MM.1S (cell line): Measurements from ENCODE around the gene ATG4C.
"Not testable (repeated sequence)": the region's sequence is repeated elsewhere in the genome, so short reads cannot be mapped to it uniquely, and the experiment has no call there.

Source experiments
- DNase-seq: peaks from one replicate; pipeline ENCODE4 v3.0.0-alpha.2; 2015
- H2AFZ ChIP-seq: fragments of 300-600 bp; sonication (generic); 2 replicates; pipeline ENCODE4 v1.6.0; 2016; ENCODE audit warnings: antibody characterized with exemption, low read length
- H3F3A ChIP-seq: fragments of 300-600 bp; sonication (generic); 2 replicates; pipeline ENCODE4 v1.6.1; 2016; ENCODE audit warnings: mild to moderate bottlenecking, antibody characterized with exemption, low read length, moderate library complexity, mixed read lengths; ENCODE audit not compliant: insufficient read depth
- H3K27ac ChIP-seq: fragments of 300-600 bp; sonication (generic); 2 replicates; pipeline ENCODE4 v1.5.1; 2016; ENCODE audit warnings: mild to moderate bottlenecking, low read length
- H3K27me3 ChIP-seq: fragments of 300-600 bp; sonication (generic); replicated peaks from 2 replicates; pipeline ENCODE4 v1.6.0; 2016; ENCODE audit warnings: low read length; ENCODE audit not compliant: insufficient read depth
- H3K36me3 ChIP-seq: fragments of 300-600 bp; sonication (generic); replicated peaks from 2 replicates; pipeline ENCODE4 v1.6.1; 2016; ENCODE audit warnings: mild to moderate bottlenecking, low read length, mixed read lengths; ENCODE audit not compliant: insufficient read depth
- H3K4me1 ChIP-seq: fragments of 300-600 bp; sonication (generic); 2 replicates; pipeline ENCODE4 v1.6.1; 2016; ENCODE audit warnings: low read length, mixed read lengths
- H3K4me2 ChIP-seq: fragments of 300-600 bp; sonication (generic); 2 replicates; pipeline ENCODE4 v1.6.0; 2016; ENCODE audit warnings: low read depth, low read length
- H3K4me3 ChIP-seq: fragments of 300-600 bp; sonication (generic); 2 replicates; pipeline ENCODE4 v1.5.1; 2016; ENCODE audit warnings: low read length, mixed read lengths
- H3K79me2 ChIP-seq: fragments of 300-600 bp; sonication (generic); 2 replicates; pipeline ENCODE4 v1.6.1; 2016; ENCODE audit warnings: mixed run types, low read length, mixed read lengths
- H3K9ac ChIP-seq: fragments of 300-600 bp; sonication (generic); 2 replicates; pipeline ENCODE4 v1.6.1; 2016; ENCODE audit warnings: low read length, mixed read lengths
- H3K9me2 ChIP-seq: fragments of 300-600 bp; sonication (generic); replicated peaks from 2 replicates; pipeline ENCODE4 v1.6.1; 2016; ENCODE audit warnings: mild to moderate bottlenecking, low read length, mixed read lengths; ENCODE audit not compliant: insufficient read depth
- H3K9me3 ChIP-seq: fragments of 300-600 bp; sonication (generic); replicated peaks from 2 replicates; pipeline ENCODE4 v1.6.1; 2016; ENCODE audit warnings: mild to moderate bottlenecking, low read length, mixed read lengths; ENCODE audit not compliant: insufficient read depth
- H4K20me1 ChIP-seq: fragments of 300-600 bp; sonication (generic); 2 replicates; pipeline ENCODE4 v1.6.1; 2016; ENCODE audit warnings: mild to moderate bottlenecking, low read length, moderate library complexity, mixed read lengths; ENCODE audit not compliant: insufficient read depth
- EZH2 ChIP-seq: fragments of 300-600 bp; sonication (generic); optimal IDR thresholded peaks from 2 replicates; pipeline ENCODE3; 2017; ENCODE audit warnings: low read depth, mild to moderate bottlenecking, antibody characterized with exemption, low read length, mixed read lengths
- EZH2phosphoT487 ChIP-seq: fragments of 300-600 bp; sonication (generic); IDR thresholded peaks from 2 replicates; pipeline ENCODE4 v1.6.1; 2018; ENCODE audit warnings: antibody characterized with exemption, low read length
- TF ChIP-seq, protein P1 (sequence below): fragments of 300-600 bp; sonication (generic); IDR thresholded peaks from 2 replicates; pipeline ENCODE4 v1.5.1; 2016; ENCODE audit warnings: antibody characterized with exemption, low read length, mixed read lengths

The ATG4C gene

DNA sequence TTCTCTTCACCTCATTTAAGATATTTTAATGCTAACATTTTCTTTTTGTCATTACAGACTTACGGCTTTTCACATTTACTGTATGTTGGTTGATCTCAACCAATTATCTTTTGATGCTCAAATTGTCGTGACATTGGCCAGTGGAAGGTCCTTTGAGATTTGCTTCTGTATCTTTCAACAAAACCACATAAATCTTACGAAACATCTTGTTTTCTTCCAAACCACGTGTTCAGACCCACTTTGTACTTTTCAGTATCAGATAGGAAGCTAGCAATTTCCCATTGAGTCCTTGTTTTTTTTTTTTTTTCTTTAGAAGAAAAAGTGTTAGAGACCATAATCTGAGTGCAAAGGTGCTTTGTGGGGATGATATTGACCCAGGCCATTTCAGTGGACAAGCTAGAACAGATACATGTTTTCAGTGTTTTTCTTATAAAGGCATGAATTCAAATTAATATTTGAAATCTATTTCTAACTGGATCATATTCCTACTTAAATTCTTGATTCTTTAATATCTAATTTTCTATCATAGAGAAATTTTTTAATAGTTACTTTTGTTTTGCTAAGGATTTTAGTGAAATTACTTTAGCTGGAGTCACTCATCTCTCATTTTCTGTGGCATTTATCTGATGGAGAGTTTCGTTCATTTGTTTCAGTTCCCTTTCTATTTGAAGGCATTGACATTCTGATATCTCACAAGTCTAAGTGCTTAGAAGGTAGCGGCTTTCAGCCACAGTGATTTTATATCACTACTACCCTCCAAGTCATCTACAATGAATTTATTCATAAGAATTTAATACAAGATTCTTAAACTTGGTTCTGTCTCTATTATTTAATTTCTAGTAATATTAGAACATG is 26.7 kb downstream of the ATG4C start:
- Histone ChIP-seq H3K9me2 (no peaks in the 10 kb centered on the region), H3K27me3 (no peaks in the 10 kb centered on the region), H3K9me3 (no peaks in the 10 kb centered on the region), H3K79me2 (no peaks in the 10 kb centered on the region), H3K4me3 (peak overlapping the region; percentile 18; the same call in 1 of the 2 replicates), H3K36me3 (no peaks in the 10 kb centered on the region), H3K27ac (peak overlapping the region; percentile 64; the same call in 1 of the 2 replicates), H3K4me1 (peaks cover 17% of the 10 kb centered on the region), H4K20me1 (no peaks in the 10 kb centered on the region), H3K9ac (no peak overlapping the region), H2AFZ (no peak overlapping the region), H3F3A (peaks cover 19% of the 10 kb centered on the region), H3K4me2 (peak overlapping the region; percentile 64)
- TF ChIP-seq EZH2phosphoT487: no peak
- TF ChIP-seq, protein P1, sequence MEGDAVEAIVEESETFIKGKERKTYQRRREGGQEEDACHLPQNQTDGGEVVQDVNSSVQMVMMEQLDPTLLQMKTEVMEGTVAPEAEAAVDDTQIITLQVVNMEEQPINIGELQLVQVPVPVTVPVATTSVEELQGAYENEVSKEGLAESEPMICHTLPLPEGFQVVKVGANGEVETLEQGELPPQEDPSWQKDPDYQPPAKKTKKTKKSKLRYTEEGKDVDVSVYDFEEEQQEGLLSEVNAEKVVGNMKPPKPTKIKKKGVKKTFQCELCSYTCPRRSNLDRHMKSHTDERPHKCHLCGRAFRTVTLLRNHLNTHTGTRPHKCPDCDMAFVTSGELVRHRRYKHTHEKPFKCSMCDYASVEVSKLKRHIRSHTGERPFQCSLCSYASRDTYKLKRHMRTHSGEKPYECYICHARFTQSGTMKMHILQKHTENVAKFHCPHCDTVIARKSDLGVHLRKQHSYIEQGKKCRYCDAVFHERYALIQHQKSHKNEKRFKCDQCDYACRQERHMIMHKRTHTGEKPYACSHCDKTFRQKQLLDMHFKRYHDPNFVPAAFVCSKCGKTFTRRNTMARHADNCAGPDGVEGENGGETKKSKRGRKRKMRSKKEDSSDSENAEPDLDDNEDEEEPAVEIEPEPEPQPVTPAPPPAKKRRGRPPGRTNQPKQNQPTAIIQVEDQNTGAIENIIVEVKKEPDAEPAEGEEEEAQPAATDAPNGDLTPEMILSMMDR: no peak
- no peak for TF ChIP-seq EZH2
- DNase-seq: peak; percentile 67

DNA sequence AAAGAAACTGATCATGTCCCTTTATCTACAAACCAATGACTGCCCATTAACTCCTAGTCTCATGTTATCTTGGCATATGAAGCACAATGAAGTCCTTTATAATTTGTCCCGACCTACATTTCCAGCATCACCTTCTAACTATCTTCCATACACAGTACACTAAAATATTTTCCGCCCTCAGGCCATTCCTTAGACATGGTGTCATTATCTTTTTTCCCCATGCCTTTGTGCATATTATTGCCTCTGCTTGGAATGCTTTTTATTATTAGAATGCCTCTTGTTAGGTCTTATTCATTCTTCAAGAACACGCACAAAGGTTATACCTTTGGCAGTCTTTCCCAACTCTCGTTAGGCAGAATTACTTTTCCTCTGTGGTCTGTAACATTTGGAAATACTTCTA is 39.6 kb downstream of the ATG4C start:
- Histone ChIP-seq H3K4me2 (no peak overlapping the region), H3K4me3 (no peak overlapping the region), H4K20me1 (no peaks in the 10 kb centered on the region), H3K27me3 (no peaks in the 10 kb centered on the region), H3K79me2 (no peaks in the 10 kb centered on the region), H3K4me1 (no peaks in the 10 kb centered on the region), H3F3A (no peaks in the 10 kb centered on the region), H3K9me3 (no peaks in the 10 kb centered on the region), H3K36me3 (no peaks in the 10 kb centered on the region), H3K9me2 (no peaks in the 10 kb centered on the region), H2AFZ (no peak overlapping the region), H3K27ac (no peak overlapping the region), H3K9ac (no peak overlapping the region)
- DNase-seq: no peak
- TF ChIP-seq, protein P1: no peak
- TF ChIP-seq EZH2: no peak
- TF ChIP-seq EZH2phosphoT487: no peak

DNA sequence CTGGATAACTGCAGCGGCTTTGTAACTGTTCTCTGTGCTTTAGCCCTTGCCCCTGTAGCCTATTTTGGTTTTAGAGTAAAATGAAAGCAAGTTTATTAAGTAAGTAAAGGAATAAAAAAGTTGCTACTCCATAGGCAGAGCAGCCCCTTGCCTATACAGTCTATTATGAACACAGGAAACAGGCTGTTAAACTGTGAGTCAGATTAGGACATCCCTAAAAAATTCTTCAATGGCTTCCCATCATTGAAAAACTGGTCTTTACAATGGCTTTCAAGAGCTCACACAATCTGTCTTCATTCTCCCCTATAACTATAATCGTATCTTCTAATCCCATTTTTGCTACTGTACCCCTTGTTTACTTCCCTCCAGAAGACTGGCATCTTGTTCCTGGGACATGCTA is 43.0 kb downstream of the ATG4C start:
- Histone ChIP-seq H3F3A (no peaks in the 10 kb centered on the region), H3K36me3 (no peaks in the 10 kb centered on the region), H3K9me3 (no peaks in the 10 kb centered on the region), H3K27ac (no peak overlapping the region), H4K20me1 (no peaks in the 10 kb centered on the region), H3K9me2 (no peaks in the 10 kb centered on the region), H3K27me3 (no peaks in the 10 kb centered on the region), H3K4me3 (no peak overlapping the region), H3K4me1 (no peaks in the 10 kb centered on the region), H2AFZ (no peak overlapping the region), H3K9ac (no peak overlapping the region), H3K4me2 (no peak overlapping the region), H3K79me2 (no peaks in the 10 kb centered on the region)
- DNase-seq: no peak
- no peak for TF ChIP-seq EZH2phosphoT487
- TF ChIP-seq, protein P1: no peak
- no peak for TF ChIP-seq EZH2

DNA sequence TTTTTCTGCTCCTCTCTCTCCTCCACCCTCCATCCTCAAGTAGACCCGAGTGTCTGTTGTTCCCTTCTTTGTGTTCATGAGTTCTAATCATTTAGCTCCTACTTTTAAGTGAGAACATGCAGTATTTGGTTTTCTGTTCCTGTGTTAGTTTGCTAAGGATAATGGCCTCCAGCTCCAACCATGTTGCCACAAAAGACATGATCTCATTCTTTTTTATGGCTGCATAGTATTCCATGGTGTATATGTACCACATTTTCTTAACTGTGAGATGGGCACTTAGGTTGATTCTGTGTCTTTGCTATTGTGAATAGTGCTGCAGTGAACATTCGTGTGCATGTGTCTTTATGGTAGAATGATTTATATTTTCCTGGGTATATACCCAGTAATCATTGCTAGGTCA is 43.9 kb downstream of the ATG4C start:
- not testable (repeated sequence) for H3K9me2 ChIP-seq, H2AFZ ChIP-seq, H3K79me2 ChIP-seq, H3K27ac ChIP-seq, H3K4me2 ChIP-seq, H3K4me3 ChIP-seq, H3K4me1 ChIP-seq, H3K27me3 ChIP-seq, H3K9ac ChIP-seq, H3K36me3 ChIP-seq, H3F3A ChIP-seq, DNase-seq, H3K9me3 ChIP-seq, H4K20me1 ChIP-seq
